Loucy (cell line): Measurements from ENCODE around the gene BICRAL.
"Not testable (repeated sequence)": the region's sequence is repeated elsewhere in the genome, so short reads cannot be mapped to it uniquely, and the experiment has no call there.

Experiments
- H2AFZ ChIP-seq: fragments of 200-600 bp; sonication (generic); 2 replicates; pipeline ENCODE4 v1.6.0; 2016; ENCODE audit warnings: antibody characterized with exemption, mild to moderate bottlenecking, low read length, moderate library complexity
- H3F3A ChIP-seq: fragments of 200-600 bp; 2 replicates; pipeline ENCODE4 v1.6.0; 2016; ENCODE audit warnings: antibody characterized with exemption, low read depth, mild to moderate bottlenecking
- H3K27me3 ChIP-seq: fragments of 200-600 bp; sonication (generic); 2 replicates; pipeline ENCODE4 v1.6.1; 2014; ENCODE audit warnings: low read length, mild to moderate bottlenecking; ENCODE audit not compliant: insufficient read depth, poor library complexity, severe bottlenecking
- H3K36me3 ChIP-seq: fragments of 200-600 bp; sonication (generic); 2 replicates; pipeline ENCODE4 v1.6.1; 2016; ENCODE audit warnings: low read length; ENCODE audit not compliant: insufficient read depth
- H3K4me1 ChIP-seq: fragments of 200-600 bp; sonication (generic); 2 replicates; pipeline ENCODE4 v1.5.1; 2014; ENCODE audit warnings: low read length, mild to moderate bottlenecking; ENCODE audit not compliant: insufficient read depth, poor library complexity, severe bottlenecking
- H3K4me2 ChIP-seq: fragments of 200-600 bp; sonication (generic); 2 replicates; pipeline ENCODE4 v1.6.0; 2014; ENCODE audit warnings: antibody characterized with exemption, low read length, low read depth, mild to moderate bottlenecking; ENCODE audit not compliant: poor library complexity, severe bottlenecking
- H3K4me3 ChIP-seq: fragments of 200-600 bp; sonication (generic); 2 replicates; pipeline ENCODE4 v1.5.1; 2014; ENCODE audit warnings: low read length, mild to moderate bottlenecking, mixed read lengths; ENCODE audit not compliant: poor library complexity, severe bottlenecking
- H3K79me2 ChIP-seq: fragments of 200-600 bp; sonication (generic); 2 replicates; pipeline ENCODE4 v1.6.1; 2014; ENCODE audit warnings: low read length; ENCODE audit not compliant: insufficient read depth
- H3K9ac ChIP-seq: fragments of 200-600 bp; sonication (generic); 2 replicates; pipeline ENCODE4 v1.6.0; 2014; ENCODE audit warnings: mild to moderate bottlenecking, low read depth, low read length, moderate library complexity; ENCODE audit not compliant: poor library complexity, severe bottlenecking
- H3K9me2 ChIP-seq: fragments of 200-600 bp; sonication (generic); replicated peaks from 2 replicates; pipeline ENCODE4 v1.6.1; 2016; ENCODE audit warnings: low read depth, low read length, mixed read lengths
- H3K9me3 ChIP-seq: fragments of 200-600 bp; sonication (generic); 2 replicates; pipeline ENCODE4 v1.6.1; 2014; ENCODE audit warnings: mild to moderate bottlenecking, antibody characterized with exemption, low read length, low read depth; ENCODE audit not compliant: insufficient read depth
- H4K20me1 ChIP-seq: fragments of 200-600 bp; sonication (generic); 2 replicates; pipeline ENCODE4 v1.6.0; 2014; ENCODE audit warnings: antibody characterized with exemption, low read length, mild to moderate bottlenecking; ENCODE audit not compliant: insufficient read depth, poor library complexity, severe bottlenecking
- EZH2phosphoT487 ChIP-seq: fragments of 200-600 bp; IDR thresholded peaks from 2 replicates; pipeline ENCODE4 v1.6.1; 2018; ENCODE audit warnings: antibody characterized with exemption, mild to moderate bottlenecking, moderate library complexity, borderline replicate concordance
- TF ChIP-seq, protein P1 (sequence below): fragments of 200-600 bp; sonication (generic); conservative IDR thresholded peaks from 2 replicates; pipeline ENCODE4 v1.5.1; 2014; ENCODE audit warnings: mild to moderate bottlenecking, antibody characterized with exemption, low read length

The BICRAL gene

DNA sequence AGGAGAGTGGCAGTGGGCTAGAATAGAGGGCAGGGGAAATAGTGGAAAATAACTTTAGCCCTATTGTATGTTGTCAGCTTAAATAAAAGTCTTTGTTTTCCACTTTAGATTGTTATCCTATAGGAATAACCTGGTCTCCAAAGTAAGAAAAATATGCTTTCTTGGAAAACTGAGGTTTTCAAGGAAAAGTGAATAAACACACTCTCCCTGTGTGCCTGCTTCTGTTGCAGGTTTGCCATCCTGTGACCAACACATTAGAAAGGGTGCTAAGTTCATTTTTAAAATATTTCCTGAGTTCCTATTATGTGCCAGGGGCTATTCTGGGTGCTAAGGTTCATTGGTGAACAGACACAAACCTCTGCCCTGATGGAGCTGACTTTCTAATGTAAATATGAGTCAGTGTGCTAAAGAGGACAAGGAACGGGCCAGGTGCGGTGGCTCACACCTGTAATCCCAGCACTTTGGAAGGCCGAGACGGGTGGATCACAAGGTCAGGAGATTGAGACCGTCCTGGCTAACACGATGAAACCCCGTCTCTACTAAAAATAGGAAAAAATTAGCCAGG is 23.5 kb downstream of the BICRAL start:
- no peaks in the 10 kb centered on the region for H3K4me1 ChIP-seq
- no peaks in the 10 kb centered on the region for H3K36me3 ChIP-seq
- H3K27me3 ChIP-seq = no peaks in the 10 kb centered on the region
- H3F3A ChIP-seq = no peaks in the 10 kb centered on the region
- TF ChIP-seq, protein P1, sequence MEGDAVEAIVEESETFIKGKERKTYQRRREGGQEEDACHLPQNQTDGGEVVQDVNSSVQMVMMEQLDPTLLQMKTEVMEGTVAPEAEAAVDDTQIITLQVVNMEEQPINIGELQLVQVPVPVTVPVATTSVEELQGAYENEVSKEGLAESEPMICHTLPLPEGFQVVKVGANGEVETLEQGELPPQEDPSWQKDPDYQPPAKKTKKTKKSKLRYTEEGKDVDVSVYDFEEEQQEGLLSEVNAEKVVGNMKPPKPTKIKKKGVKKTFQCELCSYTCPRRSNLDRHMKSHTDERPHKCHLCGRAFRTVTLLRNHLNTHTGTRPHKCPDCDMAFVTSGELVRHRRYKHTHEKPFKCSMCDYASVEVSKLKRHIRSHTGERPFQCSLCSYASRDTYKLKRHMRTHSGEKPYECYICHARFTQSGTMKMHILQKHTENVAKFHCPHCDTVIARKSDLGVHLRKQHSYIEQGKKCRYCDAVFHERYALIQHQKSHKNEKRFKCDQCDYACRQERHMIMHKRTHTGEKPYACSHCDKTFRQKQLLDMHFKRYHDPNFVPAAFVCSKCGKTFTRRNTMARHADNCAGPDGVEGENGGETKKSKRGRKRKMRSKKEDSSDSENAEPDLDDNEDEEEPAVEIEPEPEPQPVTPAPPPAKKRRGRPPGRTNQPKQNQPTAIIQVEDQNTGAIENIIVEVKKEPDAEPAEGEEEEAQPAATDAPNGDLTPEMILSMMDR = no peak
- TF ChIP-seq EZH2phosphoT487 = no peak
- H4K20me1 ChIP-seq = no peaks in the 10 kb centered on the region
- no peak overlapping the region for H2AFZ ChIP-seq
- H3K4me2 ChIP-seq = no peak overlapping the region
- 0 out of 2 replicates have a peak, but pooled peaks cover 4% of the 10 kb centered on the region for H3K79me2 ChIP-seq
- no peaks in the 10 kb centered on the region for H3K9me2 ChIP-seq
- H3K4me3 ChIP-seq = no peak overlapping the region
- H3K9ac ChIP-seq = no peak overlapping the region
- H3K9me3 ChIP-seq = no peaks in the 10 kb centered on the region

DNA sequence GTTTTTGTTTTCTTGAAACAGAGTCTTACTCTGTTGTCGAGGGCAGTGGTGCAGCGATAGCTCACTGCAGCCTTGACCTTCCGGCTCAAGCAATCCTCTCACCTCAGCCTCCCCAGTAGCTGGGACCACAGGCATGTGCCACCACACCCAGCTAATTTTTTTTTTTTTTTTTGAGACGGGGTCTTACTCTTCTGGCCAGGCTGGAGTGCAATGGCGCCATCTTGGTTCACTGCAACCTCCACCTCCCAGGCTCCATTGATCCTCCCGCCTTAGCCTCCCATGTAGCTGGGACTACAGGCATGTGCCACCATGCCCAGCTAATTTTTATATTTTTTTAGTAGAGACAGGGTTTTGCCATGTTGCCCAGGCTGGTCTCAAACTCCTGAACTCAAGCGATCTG is 24.5 kb downstream of the BICRAL start:
- not testable (repeated sequence) for H3K79me2 ChIP-seq, H3K9me2 ChIP-seq, H3K4me2 ChIP-seq, H3F3A ChIP-seq, H3K4me3 ChIP-seq, H3K27me3 ChIP-seq, H3K9ac ChIP-seq, H3K4me1 ChIP-seq, H4K20me1 ChIP-seq, H2AFZ ChIP-seq, H3K36me3 ChIP-seq, H3K9me3 ChIP-seq

DNA sequence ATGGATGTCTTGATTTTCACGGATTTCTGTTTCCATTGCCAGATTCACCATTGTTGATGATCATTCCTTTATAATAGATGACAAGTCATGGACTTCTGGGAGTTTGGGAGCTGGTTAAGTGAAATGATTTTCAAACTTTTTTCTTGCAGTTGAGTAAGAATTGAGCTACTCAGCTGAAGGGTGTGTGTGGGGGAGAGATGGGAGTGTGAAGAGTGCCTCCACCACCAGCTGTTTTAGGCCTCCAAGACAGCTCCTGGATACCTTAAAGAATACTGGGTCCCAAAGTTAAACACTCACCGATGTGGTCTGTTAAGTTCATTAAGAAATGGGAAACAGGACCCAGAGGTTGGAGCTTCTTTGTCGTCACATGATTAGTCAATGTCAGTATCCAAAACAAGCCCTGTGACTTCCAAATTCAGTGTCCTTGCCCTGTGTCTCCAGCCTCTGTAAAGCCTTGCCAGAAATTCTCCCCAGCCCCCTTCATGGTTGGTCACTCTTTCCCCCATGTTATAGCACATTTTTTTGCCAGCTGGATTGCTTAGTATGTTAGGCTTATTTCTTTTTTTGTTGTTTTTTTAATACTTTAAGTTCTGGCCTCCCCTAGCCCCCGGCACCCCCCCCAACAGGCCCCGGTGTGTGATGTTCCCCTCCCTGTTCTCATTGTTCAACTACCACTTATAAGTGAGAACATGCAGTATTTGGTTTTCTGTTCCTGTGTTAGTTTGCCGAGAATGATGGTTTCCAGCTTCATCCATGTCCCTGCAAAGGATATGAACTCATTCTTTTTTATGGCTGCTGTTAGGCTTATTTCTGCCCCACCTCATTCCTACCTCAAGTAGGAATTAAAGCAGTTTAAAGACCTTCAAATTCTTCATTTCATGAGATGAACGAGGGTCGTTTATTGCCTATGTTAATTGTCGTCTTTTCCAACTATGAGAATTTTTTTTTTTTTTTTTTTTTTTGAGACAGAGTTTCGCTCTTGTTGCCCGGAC is 26.9 kb downstream of the BICRAL start:
- H3K9ac ChIP-seq = no peak overlapping the region
- H3K4me2 ChIP-seq = no peak overlapping the region
- 0 out of 2 replicates have a peak, but pooled peaks cover 5% of the 10 kb centered on the region for H3K36me3 ChIP-seq
- no peaks in the 10 kb centered on the region for H3K4me1 ChIP-seq
- no peaks in the 10 kb centered on the region for H3F3A ChIP-seq
- no peak overlapping the region for H3K4me3 ChIP-seq
- H3K9me2 ChIP-seq = no peaks in the 10 kb centered on the region
- H2AFZ ChIP-seq = no peak overlapping the region
- H3K9me3 ChIP-seq = no peaks in the 10 kb centered on the region
- TF ChIP-seq, protein P1 = no peak
- H3K79me2 ChIP-seq = no peaks in the 10 kb centered on the region
- no peaks in the 10 kb centered on the region for H3K27me3 ChIP-seq
- no peaks in the 10 kb centered on the region for H4K20me1 ChIP-seq
